ENCODE measurements around the gene AREG. TPM values are rescaled to one million over a fixed set of nuclear protein-coding genes. Genes with fewer than 3 reads are reported as not detected.

The AREG gene
- total RNA-seq, 1 experiment from 2014 or later, result not detected

- DNase-seq (ENCODE audit: low read depth), result no peak
Observed at GRCh38 chr4:74463123-74463522, 18.2 kb downstream of the AREG start.

GRCh38 chr4:74464291-74464690 is 19.4 kb downstream of the AREG start:
- no peak for DNase-seq (ENCODE audit: low read depth)

- no peak for DNase-seq (ENCODE audit: low read depth)
Observed at GRCh38 chr4:74466242-74466641, 21.3 kb downstream of the AREG start.

- no peak for DNase-seq (ENCODE audit: low read depth)
Observed at GRCh38 chr4:74471264-74471663, 26.3 kb downstream of the AREG start.

GRCh38 chr4:74473155-74473811 is 28.3 kb downstream of the AREG start:
- peak; percentile 82 for DNase-seq (ENCODE audit: low read depth)

- DNase-seq (ENCODE audit: low read depth), result peak; percentile 50
Observed at GRCh38 chr4:74474345-74475090, 29.6 kb downstream of the AREG start.

- no peak for DNase-seq (ENCODE audit: low read depth)
Observed at GRCh38 chr4:74475091-74475800, 30.3 kb downstream of the AREG start.

- DNase-seq (ENCODE audit: low read depth), result no peak
Observed at GRCh38 chr4:74475946-74476345, 31.0 kb downstream of the AREG start.

GRCh38 chr4:74479009-74479408 is 34.1 kb downstream of the AREG start:
- DNase-seq (ENCODE audit: low read depth), result no peak

GRCh38 chr4:74480267-74480666 is 35.3 kb downstream of the AREG start:
- no peak for DNase-seq (ENCODE audit: low read depth)

GRCh38 chr4:74481891-74482609 is 37.1 kb downstream of the AREG start:
- no peak for DNase-seq (ENCODE audit: low read depth)

GRCh38 chr4:74483226-74483911 is 38.4 kb downstream of the AREG start:
- DNase-seq (ENCODE audit: low read depth), result no peak

- DNase-seq (ENCODE audit: low read depth), result no peak
Observed at GRCh38 chr4:74486905-74487304, 42.0 kb downstream of the AREG start.

- no peak for DNase-seq (ENCODE audit: low read depth)
Observed at GRCh38 chr4:74487771-74488170, 42.8 kb downstream of the AREG start.

GRCh38 chr4:74490736-74491135 is 45.8 kb downstream of the AREG start:
- no peak for DNase-seq (ENCODE audit: low read depth)

GRCh38 chr4:74499986-74500781 is 55.2 kb downstream of the AREG start:
- peak; percentile 72 for DNase-seq (ENCODE audit: low read depth)

- peak; percentile 84 for DNase-seq (ENCODE audit: low read depth)
Observed at GRCh38 chr4:74501579-74501978, 56.6 kb downstream of the AREG start.

GRCh38 chr4:74503580-74503979 is 58.6 kb downstream of the AREG start:
- peak; percentile 78 for DNase-seq (ENCODE audit: low read depth)

- DNase-seq (ENCODE audit: low read depth), result peak; percentile 29
Observed at GRCh38 chr4:74504212-74504611, 59.3 kb downstream of the AREG start.

Data from M059J (cell line).